ENCODE measurements around the gene DNAJB9. TPM values are rescaled to one million over a fixed set of nuclear protein-coding genes. Genes with fewer than 3 reads are reported as not detected.

Gene DNAJB9
- total RNA-seq (2022; extraction: Qiagen RNA extraction; ENCODE audit: low read depth), result 9.2 to 10.9 TPM (median 10.1 TPM) in 5 replicates

DNA sequence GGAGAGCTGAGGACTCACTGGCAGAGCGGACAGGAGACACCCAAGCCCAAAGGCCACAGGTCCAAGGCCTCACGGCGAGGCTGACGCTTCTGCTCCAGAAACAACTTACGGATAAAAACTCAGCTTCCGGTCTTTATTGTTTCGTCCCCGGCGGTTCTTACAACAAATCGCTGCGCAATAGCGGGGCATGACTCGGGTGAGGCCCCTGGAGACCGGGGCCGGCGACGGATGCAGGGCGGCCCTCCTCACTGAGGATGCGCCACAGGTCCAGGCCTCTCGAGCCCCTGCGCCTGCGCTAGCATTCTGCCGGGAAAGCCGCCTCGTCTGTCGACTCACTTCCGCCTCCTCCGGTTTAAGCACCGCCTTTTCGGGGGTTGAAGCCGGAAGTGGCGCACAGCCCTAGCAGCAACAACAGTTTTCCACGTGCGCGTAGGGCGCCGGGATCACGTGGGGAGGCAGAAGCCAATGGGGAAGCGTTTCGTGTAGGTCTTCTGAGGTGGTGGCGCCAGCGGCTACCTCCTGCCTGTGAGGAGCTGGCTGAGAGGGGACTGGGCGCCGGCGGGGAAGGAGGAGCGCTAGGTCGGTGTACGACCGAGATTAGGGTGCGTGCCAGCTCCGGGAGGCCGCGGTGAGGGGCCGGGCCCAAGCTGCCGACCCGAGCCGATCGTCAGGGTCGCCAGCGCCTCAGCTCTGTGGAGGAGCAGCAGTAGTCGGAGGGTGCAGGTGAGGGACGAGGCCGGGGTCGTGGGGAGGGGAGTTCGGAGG is at the start of gene DNAJB9, which contains the start of gene THAP5:
Gene DNAJB9, plus strand, starts transcription at position 494 of the 765 bp plus-strand sequence. CDS start 1,853 bp downstream, outside the sequence.
Gene THAP5, minus strand, starts transcription at position 326 of the 765 bp plus-strand sequence. Its CDS starts 137 bp downstream, at position 189.

DNA sequence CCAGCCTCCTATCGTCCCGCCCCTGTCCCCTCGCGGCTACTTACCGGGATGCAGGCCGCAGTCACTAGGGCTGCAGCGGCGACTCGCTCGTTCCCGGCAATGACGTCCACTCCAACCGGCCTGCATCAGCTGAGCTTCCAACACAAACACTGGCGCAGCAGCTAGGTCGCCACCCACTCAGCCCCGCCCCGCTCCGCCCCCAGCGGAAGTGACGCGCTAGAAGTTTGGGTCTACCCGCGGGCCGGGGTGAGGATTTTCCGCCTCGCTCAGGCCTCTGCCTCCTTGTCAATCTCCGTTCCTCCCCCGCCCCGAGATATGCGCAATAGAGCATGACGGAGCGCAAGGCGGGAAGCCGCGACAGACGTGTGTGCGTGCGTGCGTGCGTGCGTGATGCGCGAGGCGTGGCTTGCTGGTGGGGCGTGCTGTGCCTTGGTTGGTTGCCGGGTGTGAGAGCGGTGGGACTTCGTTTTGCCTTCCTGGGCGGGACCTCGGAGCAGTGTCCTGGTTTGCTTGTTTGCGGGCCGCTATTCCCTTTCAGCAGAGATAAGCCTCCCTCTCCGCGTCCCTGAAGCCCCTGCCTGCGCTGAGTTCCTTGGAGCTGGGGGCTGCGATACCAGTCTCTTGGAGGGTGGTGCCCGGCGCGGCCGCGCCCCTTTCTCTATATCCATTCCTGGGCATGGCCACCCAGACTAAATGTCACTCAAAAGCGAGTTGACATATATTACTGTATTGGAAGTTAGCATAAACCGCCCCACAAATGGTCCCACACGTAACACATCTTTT is 43.5 kb upstream of the DNAJB9 start, which contains the start of gene PNPLA8:
Gene PNPLA8, minus strand, starts transcription at position 151 of the 783 bp plus-strand sequence. CDS start 10,644 bp downstream, outside the sequence.

Other genes with a start within 250 kb of the DNAJB9 start
- 66.0 to 105 TPM (median 95.4 TPM) in 5 replicates for gene NRCAM, start 113.4 kb upstream of the DNAJB9 start, total RNA-seq (2022; extraction: Qiagen RNA extraction; ENCODE audit: low read depth)
- gene PNPLA8, start 43.7 kb upstream of the DNAJB9 start, total RNA-seq (2022; extraction: Qiagen RNA extraction; ENCODE audit: low read depth), result 10.9 to 15.8 TPM (median 13.8 TPM) in 5 replicates
- gene THAP5, start 168 bp upstream of the DNAJB9 start, total RNA-seq (2022; extraction: Qiagen RNA extraction; ENCODE audit: low read depth), result 10.1 to 16.5 TPM (median 14.8 TPM) in 5 replicates